Measurements from ENCODE around the gene MYDGF.
"Not testable (repeated sequence)": the region's sequence is repeated elsewhere in the genome, so short reads cannot be mapped to it uniquely, and the experiment has no call there.

The MYDGF gene

DNA sequence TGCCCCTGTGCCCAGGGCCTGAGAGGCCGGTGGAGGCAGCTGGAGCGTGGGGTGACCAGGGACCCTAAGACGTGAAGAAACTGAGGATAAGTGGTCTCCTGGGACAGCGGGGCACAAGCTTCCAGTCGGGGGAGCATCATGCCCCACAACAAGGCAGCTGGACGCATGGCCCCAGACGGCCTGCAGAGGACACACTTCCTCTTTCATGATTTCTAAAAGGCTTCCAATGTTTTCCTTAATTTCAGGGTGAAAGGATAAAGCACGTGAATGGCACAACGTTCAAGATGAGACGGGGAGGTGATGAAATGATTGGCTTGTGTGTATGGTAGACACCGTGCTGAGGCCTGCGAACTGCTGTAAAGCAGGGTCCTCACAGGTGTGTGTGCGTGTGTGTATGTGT is 20.2 kb upstream of the MYDGF start:
- H3K4me1 Mint-ChIP-seq = no peaks in the 10 kb centered on the region
- no peaks in the 10 kb centered on the region for H3K27me3 Mint-ChIP-seq
- no peaks in the 10 kb centered on the region for H3K9me3 Mint-ChIP-seq
- H3K4me3 Mint-ChIP-seq = no peak overlapping the region
- H3K27ac Mint-ChIP-seq = no peak overlapping the region
- ATAC-seq = no peak
- H3K36me3 Mint-ChIP-seq = peaks cover 58% of the 10 kb centered on the region

DNA sequence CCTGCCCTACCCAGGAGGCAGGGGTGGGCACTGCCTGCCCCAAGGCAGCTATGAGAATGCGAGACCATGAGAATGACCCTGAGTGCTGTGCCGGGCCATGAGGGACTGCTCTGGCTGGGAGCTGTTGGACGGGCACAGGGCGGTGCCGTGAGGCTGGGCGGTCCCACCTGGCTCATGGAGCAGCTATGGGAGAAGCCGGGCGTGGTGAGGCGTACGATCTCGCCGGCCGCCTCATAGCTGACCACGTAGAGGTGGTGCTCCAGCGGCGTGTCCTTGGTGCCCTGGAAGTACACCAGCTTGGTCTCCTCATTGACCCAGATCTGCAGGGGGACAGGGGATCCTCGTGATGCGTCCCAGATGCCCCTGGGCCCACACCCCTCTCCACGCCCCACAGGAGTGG is 19.3 kb upstream of the MYDGF start:
- H3K36me3 Mint-ChIP-seq = peaks cover 56% of the 10 kb centered on the region
- H3K4me1 Mint-ChIP-seq = no peaks in the 10 kb centered on the region
- no peak overlapping the region for H3K27ac Mint-ChIP-seq
- no peak overlapping the region for H3K4me3 Mint-ChIP-seq
- H3K27me3 Mint-ChIP-seq = no peaks in the 10 kb centered on the region
- H3K9me3 Mint-ChIP-seq = no peaks in the 10 kb centered on the region
- ATAC-seq = no peak

DNA sequence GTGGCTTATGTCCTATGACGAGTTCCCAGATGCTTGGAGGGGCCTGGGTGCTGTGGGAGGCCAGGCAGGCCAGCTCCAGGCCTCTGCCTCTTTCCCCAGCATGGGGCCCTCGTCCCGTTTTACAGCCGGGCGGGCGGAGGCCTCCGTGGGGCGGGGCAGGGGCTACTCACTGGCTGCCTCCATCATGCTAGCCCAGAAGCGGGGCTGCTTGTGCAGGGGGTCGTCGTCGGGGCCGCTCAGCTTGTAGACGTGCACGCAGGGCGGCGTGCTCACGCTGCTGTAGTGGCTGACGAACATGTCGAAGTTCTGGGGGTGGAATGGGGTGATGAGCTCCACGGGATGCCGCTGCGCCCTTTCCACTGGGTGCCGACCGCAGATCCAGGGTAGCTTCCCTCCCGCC is 18.4 kb upstream of the MYDGF start:
- ATAC-seq = no peak
- H3K36me3 Mint-ChIP-seq = peaks cover 56% of the 10 kb centered on the region
- H3K4me3 Mint-ChIP-seq = no peak overlapping the region
- no peaks in the 10 kb centered on the region for H3K27me3 Mint-ChIP-seq
- H3K9me3 Mint-ChIP-seq = no peaks in the 10 kb centered on the region
- H3K27ac Mint-ChIP-seq = no peak overlapping the region
- no peaks in the 10 kb centered on the region for H3K4me1 Mint-ChIP-seq

DNA sequence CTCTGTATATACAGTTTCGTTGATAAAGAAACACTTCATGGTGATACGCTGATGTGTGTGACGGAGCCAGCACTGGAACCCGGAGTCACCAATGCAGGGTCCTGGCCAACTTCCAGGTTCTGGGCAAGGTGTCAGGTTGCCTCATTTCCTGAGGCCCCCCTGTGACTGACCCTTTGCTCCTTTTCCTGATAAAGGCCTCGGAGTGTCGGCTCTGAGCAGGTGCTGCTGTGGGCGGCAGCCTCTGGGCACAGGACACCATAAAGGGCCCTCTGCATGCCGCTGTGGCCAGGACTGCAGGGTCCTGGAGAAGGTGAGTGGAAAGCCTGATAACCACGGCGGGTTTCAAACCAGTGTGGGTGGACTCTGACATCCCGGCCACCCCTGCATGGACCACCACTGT is 17.3 kb upstream of the MYDGF start:
- ATAC-seq = no peak
- H3K27ac Mint-ChIP-seq = no peak overlapping the region
- no peaks in the 10 kb centered on the region for H3K27me3 Mint-ChIP-seq
- no peak overlapping the region for H3K4me3 Mint-ChIP-seq
- H3K36me3 Mint-ChIP-seq = peaks cover 55% of the 10 kb centered on the region
- H3K4me1 Mint-ChIP-seq = no peaks in the 10 kb centered on the region
- no peaks in the 10 kb centered on the region for H3K9me3 Mint-ChIP-seq

DNA sequence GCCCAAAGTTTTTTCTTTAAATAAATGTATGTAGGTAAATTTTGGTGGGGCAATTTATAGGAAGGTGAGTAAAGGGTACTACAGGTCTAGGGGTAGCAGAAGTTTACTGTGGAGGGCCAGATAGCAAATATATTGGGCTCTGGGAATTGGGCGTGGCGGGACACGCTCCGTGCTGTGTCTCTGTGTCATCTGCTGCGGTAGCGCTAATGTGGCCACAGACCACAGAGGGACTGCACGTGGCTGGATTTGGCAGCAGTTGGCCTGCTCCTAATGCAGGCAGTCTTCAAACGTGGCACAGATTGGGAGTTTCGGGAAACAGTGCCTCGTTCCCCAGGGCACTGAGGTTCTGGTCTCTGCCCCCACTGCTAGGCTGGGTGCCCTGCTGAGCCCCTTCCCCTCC is 16.6 kb upstream of the MYDGF start:
- Mint-ChIP-seq H3K9me3 (no peaks in the 10 kb centered on the region), H3K27ac (no peak overlapping the region), H3K4me3 (no peak overlapping the region), H3K4me1 (no peaks in the 10 kb centered on the region), H3K27me3 (no peaks in the 10 kb centered on the region), H3K36me3 (peaks cover 53% of the 10 kb centered on the region)
- no peak for ATAC-seq

DNA sequence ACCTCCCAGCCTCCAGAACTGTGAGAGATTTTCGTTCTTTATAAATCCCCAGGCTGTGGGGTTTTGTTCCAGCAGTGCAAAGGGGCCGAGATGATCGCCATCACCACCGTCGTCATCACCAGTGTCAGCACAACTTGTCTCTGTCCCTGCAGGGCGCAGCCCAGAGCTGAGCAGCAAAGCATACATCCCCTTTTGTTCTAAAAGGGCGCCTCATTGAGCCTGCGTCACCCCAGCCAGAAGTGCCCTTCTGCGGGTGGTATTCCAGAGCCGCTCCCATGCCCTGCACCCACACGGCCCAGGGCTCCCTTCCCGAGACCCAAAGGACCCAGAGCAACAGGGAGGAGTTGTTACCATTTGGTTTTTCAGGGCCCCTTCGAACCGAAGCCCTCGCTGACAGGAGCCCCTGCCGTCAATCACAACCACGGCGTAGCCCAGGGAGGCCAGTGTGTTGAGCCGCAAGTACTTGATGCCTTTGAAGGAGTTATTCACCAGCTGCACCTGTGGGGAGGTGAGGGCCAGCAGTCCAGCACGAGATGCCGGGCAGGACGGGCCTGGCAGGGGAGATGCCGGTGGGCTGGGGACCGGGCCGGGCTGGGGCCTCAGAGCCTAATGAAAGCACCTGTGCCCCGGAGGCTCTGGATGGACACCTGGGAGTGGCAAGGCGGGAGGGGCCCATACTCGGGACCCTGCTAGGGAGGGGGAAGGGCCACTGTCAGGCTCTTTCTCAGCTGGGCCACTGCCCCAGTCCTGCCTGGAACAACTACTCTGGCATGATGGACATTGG is 14.4 kb upstream of the MYDGF start:
- H3K4me1 Mint-ChIP-seq = no peaks in the 10 kb centered on the region
- no peak overlapping the region for H3K4me3 Mint-ChIP-seq
- H3K36me3 Mint-ChIP-seq = peaks cover 57% of the 10 kb centered on the region
- ATAC-seq = no peak
- no peak overlapping the region for H3K27ac Mint-ChIP-seq
- H3K9me3 Mint-ChIP-seq = no peaks in the 10 kb centered on the region
- H3K27me3 Mint-ChIP-seq = no peaks in the 10 kb centered on the region

DNA sequence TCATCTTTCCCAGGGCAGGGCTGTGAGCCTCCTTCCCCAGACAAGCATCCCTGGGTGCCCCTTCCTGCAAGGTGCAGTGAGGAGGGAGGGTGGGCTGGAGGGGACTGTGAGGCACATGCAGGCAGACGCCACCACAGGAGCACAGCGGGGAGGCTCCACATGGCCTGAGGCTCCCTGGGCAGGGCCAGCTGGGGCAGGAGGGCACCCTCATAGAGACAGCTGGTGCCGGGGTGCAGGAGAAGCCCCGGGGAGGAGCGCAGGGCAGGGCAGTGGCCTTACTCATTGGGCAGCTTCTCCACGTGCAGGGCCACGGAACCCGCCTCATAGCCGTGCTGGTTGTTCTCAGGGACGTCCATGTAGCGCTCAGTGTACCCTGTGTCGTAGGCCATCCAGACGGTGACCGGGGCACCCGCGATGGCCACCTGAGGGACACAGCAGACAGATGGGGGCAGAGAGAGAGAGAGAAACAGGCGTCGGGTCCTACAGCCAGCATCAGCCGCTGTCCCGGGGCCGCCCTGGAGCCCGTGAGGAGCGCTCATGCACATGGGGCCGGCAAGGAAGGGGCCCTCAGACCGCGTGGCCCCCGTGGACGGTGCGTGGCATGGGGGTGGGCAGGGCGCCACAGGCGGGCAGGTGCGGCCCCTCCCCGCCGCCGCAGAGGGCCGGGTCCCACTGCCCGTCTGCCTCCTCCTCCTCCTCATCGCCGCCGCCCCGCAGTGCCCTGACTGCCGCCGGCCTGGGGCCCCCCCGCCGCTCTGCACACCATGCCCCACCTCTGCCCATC is 12.5 kb upstream of the MYDGF start:
- H3K36me3 Mint-ChIP-seq = peaks cover 74% of the 10 kb centered on the region
- H3K27ac Mint-ChIP-seq = no peak overlapping the region
- H3K4me3 Mint-ChIP-seq = no peak overlapping the region
- no peaks in the 10 kb centered on the region for H3K27me3 Mint-ChIP-seq
- peaks cover 5% of the 10 kb centered on the region for H3K4me1 Mint-ChIP-seq
- ATAC-seq = peak; percentile 67
- H3K9me3 Mint-ChIP-seq = no peaks in the 10 kb centered on the region

DNA sequence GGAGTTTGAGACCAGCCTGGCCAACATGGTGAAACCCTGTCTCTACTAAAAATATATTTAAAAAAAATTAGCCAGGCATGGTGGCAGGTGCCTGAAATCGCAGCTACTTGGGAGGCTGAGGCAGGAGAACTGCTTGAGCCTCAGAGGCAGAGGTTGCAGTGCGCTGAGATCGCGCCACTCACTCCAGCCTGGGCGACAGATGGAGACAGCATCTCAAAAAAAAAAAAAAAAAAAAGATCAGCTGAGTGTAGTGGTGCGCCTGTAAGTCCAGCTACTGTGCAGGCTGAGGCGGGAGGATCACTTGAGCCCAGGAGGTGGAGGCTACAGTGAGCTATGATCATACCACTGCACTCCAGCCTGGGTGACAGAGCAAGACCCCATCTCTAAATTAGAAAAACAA is 9.9 kb upstream of the MYDGF start:
- H3K27me3 Mint-ChIP-seq, H3K4me3 Mint-ChIP-seq, ATAC-seq, H3K9me3 Mint-ChIP-seq, H3K4me1 Mint-ChIP-seq, H3K27ac Mint-ChIP-seq: not testable (repeated sequence)
- H3K36me3 Mint-ChIP-seq = peaks cover 72% of the 10 kb centered on the region

DNA sequence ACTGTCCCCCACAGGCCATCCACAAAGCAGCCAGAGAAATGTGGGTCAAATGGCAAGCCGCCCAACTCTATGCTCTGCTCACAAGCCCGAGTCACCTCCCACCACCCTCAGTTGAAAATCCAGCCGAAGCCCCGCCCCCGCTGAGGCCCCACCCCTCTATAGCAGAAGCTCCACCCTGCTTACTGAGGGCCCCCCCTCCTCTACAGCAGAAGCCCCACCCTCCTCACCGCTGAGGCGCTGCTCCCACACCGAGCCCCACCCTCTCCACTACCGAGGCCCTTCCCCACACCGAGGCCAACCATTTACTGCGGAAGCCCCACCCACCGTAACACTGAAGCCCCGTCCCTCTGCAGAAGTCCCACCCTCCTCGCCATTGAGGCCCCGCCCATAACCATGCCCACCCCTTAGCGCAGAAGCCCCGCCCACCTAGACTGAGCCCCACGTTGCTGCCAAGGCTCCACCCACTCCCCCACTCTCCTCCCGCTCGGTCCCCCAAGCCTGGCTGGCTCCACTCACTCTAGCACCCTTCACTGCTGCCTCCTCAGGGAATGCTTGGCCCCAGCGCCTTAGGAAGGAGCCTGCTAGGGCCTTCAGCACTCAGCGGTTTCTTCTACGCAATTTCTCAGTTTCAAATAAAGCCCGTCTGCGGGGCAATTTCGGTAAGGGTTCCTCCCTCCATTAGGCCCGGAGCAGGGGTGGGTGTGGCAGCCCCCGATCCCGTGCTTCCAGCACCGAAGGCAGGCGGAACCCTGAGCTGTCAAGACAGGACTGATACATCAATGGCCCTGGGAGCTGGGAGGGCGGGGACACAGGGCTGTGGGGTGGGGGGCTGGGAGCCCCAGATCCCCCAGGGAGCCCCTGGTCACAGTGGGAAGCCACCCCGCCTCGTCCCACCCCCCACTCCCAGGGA is 9.0 kb upstream of the MYDGF start:
- Mint-ChIP-seq H3K27me3 (no peaks in the 10 kb centered on the region), H3K4me3 (no peak overlapping the region), H3K4me1 (peaks cover 8% of the 10 kb centered on the region), H3K27ac (no peak overlapping the region), H3K36me3 (peaks cover 65% of the 10 kb centered on the region), H3K9me3 (no peaks in the 10 kb centered on the region)
- no peak for ATAC-seq

DNA sequence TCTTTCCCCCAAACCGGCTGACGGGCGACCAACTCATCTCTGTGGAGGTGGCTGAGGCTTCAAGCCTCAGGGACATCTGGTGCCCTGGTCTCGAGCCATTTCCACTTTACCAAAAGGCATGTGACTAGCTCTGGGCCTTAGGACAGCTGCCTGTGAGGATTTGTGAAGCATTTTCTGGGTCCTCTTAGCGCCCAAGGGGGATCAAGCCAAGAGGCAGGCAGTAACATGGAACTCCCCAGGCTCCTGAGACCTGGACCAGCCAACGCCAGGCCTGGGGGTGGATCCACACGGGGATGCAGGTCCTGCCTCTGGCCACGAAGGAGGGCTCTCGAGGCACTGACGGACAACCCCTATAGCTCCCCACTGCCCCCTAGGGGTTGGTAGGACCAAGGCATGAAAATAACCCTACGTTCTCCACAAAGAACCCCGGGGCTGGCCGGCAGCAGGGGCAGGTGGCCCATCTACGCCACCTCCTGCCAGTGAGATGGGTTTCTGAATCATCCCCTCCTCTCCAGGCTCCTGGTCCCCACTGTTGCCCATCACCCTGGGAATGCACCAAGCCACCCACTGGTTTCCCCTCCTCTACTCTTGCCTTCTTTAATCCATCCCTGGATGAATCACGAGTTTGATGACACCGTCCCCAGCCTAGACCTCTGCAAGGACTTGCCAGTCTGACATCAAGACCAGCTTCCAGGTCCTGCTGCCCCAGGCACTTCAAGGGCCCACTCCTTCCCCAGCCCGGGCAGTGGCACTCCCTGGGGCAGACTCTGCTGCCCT is 7.0 kb upstream of the MYDGF start:
- ATAC-seq = no peak
- peaks cover 8% of the 10 kb centered on the region for H3K4me1 Mint-ChIP-seq
- no peaks in the 10 kb centered on the region for H3K9me3 Mint-ChIP-seq
- no peak overlapping the region for H3K4me3 Mint-ChIP-seq
- no peaks in the 10 kb centered on the region for H3K27me3 Mint-ChIP-seq
- no peak overlapping the region for H3K27ac Mint-ChIP-seq
- H3K36me3 Mint-ChIP-seq = peaks cover 48% of the 10 kb centered on the region

DNA sequence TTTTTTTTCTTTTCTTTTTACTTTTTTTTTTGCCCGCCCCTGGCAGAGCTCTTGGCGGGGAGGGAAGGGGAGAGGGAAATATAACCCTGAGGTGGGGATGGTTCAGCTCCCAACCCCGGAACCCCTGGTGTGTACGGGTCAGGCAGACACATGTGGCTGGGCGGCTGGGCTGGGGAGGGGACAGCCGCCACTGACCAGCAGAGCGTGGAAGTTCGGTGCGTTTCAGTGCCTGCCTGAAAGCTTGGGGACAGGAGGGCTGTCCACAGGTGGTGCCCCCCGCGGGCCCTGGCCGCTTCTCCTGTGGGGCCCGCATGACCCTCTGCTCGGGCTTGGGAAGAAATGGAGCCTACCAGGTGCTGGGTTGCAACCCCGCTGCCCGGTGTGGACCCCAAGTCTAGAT is 5.2 kb upstream of the MYDGF start:
- no peak for ATAC-seq
- Mint-ChIP-seq H3K4me1 (peaks cover 8% of the 10 kb centered on the region), H3K36me3 (peaks cover 41% of the 10 kb centered on the region), H3K4me3 (no peak overlapping the region), H3K9me3 (no peaks in the 10 kb centered on the region), H3K27ac (no peak overlapping the region), H3K27me3 (no peaks in the 10 kb centered on the region)

DNA sequence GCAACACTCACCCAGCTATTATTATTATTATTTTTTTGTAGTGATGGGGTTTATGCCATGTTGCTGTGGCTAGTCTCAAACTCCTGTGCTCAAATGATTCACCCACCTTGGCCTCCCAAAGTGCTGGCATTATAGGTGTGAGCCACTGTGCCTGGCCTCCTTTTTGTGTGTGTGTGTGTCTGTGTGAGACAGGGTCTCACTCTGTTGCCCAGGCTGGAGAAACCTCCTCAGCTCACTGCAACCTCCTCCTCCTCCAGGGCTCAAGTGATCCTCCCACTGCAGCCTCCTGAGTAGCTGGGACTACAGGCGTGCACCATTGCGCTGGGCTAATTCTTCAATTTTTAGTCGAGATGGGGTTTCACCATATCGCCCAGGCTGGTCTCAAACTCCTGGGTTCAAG is 3.6 kb upstream of the MYDGF start:
- H3K27ac Mint-ChIP-seq = no peak overlapping the region
- H3K27me3 Mint-ChIP-seq = no peaks in the 10 kb centered on the region
- H3K9me3 Mint-ChIP-seq = no peaks in the 10 kb centered on the region
- peaks cover 27% of the 10 kb centered on the region for H3K36me3 Mint-ChIP-seq
- no peak overlapping the region for H3K4me3 Mint-ChIP-seq
- no peak for ATAC-seq
- H3K4me1 Mint-ChIP-seq = peaks cover 24% of the 10 kb centered on the region

DNA sequence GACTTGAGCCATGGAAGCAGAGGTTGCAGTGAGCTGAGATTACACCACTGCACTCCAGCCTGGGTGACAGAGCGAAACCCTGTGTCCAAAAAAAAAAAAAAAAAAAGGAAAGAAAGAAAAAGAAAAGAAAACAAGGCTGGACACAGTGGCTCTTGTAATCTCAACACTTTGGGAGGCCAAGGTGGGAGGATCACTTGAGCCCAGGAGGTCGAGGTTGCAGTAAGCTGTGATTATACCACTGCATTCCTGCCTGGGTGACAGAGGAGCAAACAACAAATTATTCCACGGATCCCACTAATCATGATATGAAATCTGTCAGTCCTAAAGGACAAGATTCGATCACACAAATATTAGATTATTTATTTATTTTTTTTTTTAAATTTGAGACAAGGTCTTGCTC is 3.1 kb upstream of the MYDGF start:
- no peaks in the 10 kb centered on the region for H3K27me3 Mint-ChIP-seq
- H3K4me1 Mint-ChIP-seq = peaks cover 29% of the 10 kb centered on the region
- no peaks in the 10 kb centered on the region for H3K9me3 Mint-ChIP-seq
- H3K27ac Mint-ChIP-seq = no peak overlapping the region
- H3K4me3 Mint-ChIP-seq = no peak overlapping the region
- no peak for ATAC-seq
- peaks cover 28% of the 10 kb centered on the region for H3K36me3 Mint-ChIP-seq

DNA sequence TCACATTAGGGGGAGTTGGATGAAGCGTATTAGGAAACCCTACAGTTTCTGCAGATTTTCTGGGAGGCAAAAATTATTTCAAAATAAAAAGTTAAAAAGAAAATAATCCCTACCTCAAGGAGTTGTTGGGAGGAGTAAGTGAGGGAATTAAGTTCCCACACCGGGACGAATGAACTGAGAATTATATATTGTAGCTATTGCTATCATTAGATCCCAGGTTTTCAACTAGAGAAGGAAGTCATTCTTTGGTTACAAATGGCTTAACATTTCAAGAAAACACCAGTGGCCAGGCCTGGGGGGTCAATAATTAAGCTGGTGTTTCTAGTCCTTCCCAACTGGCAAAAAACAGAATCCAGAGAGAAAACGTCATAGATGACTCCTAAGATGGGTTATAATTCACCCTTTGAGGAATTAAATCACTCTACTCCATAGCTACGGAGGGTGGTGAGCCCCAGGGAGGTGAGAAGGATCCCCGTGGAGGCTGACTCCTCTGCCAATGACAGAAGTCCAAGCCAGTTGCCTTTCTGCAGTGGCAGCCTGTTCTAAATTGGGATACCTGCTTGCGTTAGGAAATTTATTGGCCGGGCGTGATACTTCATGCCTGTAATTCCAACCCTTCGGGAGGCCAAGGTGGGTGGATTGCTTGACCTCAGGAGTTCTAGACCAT is 1.2 kb upstream of the MYDGF start:
- Mint-ChIP-seq H3K27ac (no peak overlapping the region), H3K27me3 (no peaks in the 10 kb centered on the region)

More for the DNA sequence above, 1.2 kb upstream of the MYDGF start:
- H3K4me1 Mint-ChIP-seq = peaks cover 22% of the 10 kb centered on the region
- H3K36me3 Mint-ChIP-seq = peaks cover 11% of the 10 kb centered on the region
- ATAC-seq = no peak
- no peaks in the 10 kb centered on the region for H3K9me3 Mint-ChIP-seq
- no peak overlapping the region for H3K4me3 Mint-ChIP-seq
